Measurements from ENCODE around the gene MICAL1. TPM values are rescaled to one million over a fixed set of nuclear protein-coding genes. Genes with fewer than 3 reads are reported as not detected.

The MICAL1 gene
- total RNA-seq, 4 donors from 2014 or later: 13.5 to 78.0 (median 32.2) TPM

DNA sequence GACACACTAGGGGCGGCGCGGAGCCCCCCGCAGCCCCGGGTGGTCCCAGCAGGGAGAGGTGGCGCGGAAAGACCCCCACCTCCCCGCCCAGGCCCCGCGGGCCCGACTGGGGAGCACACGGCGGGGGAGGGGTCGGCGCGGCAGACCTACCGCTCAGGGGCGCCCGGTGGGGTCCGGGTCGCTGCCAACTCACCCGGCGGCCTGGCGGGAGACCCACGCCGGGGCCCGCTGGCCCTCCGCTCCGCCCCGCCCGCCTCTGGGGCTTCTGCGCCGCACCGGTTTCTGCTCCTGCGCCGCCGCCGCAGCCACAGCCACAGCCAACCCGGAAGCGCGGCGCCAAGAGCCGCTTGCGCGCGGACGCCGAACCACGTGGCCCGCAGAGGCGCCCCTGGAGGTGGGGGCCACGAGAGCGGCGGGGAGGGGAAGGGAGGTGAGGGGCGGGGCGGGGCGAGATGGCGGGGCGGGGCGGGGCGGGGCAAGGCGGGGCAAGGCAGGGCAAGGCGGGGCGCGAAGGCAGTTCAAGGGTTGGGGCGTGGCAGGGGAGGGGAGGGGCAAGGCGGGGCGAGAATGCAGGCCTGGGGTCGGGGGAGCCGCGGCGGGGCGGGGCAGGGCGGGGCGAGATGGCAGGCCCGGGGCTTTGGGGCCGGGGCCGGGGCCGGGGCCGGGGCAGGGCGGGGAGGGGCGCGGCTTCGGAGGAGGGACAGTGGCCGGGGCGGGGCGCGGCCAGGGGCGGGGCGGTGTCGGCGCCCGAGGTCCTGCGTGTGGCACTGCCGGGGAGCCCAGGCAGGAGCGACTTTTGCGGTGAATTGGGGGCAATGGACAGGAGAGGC, 27.5 kb upstream of the MICAL1 start, which contains the start of gene ZBTB24:
TSS of gene ZBTB24 (minus strand) at position 315 of the 830 bp plus-strand sequence. CDS start 1,193 bp downstream, outside the sequence.
- no peak for TF ChIP-seq CTCF (IDR thresholded peaks at IDR 0.05; ENCODE audit: low read depth)

GRCh38 chr6:109480993-109481480, 25.5 kb upstream of the MICAL1 start:
- TF ChIP-seq CTCF (IDR thresholded peaks at IDR 0.05; ENCODE audit: low read depth): no peak

DNA sequence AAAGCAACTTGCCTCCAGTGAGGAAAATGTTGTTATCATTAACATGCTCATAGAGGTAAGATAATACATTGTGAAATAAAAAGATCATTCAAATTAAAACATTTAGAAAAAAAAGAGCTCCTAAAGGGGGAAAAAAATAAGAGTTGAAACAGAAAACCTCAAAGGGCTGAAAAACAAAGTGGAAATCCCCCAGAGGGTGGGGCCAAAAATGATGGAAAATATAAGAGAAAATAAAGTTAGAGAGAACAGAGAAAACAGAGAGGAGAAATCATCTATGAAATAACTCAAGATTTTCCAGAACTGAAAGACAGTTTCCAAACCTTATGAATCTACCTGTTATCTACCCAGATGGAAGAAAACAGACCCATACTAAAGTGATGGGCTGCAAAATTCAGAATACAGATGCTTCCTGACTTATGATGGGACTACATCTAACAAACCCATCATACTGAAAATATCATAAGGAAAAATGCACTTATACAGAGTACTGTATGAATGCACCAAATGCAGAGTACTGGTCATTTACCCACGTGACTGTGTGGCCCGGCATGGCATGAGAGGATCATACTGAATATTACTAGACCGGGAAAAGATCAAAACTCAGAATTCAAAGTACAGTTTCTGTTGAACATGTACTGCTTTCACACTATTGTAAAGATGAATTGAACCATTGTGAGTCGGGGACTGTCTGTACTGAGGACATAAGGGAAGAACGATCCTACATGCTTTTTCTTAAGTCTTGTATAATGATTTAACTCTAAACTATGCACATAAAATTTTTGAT, 23.5 kb upstream of the MICAL1 start:
- no peak for TF ChIP-seq CTCF (IDR thresholded peaks at IDR 0.05; ENCODE audit: low read depth)

DNA sequence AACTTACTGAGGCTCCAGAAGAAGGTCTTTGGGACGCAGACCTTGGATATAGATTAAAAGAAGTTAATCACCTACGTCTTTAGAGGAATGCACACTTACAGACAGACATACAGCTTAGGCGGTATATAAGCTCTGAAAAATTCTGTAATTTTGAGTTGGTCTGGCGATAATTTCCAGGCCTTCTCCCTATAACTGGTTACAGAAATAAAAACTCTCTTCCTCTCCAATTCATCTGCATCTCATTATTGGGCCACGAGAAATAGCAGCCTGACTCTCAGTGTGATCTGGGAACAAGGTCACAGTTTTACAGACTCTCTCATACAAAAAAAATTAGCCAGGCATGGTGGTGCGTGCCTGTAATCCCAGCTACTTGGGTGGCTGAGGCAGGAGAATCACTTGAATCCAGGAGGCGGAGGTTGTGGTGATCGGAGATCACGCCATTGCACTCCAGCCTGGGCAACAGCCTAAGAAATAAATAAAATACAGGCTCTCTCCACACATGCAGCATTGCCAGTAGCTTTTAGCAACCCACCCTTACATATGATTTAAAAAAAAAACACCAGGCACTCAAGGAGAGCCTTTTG, 22.7 kb upstream of the MICAL1 start:
- TF ChIP-seq CTCF (IDR thresholded peaks at IDR 0.05; ENCODE audit: low read depth): no peak

- TF ChIP-seq CTCF (IDR thresholded peaks at IDR 0.05; ENCODE audit: low read depth): no peak
These were observed 22.2 kb upstream of the MICAL1 start for GRCh38 chr6:109477725-109478124.

- no peak for TF ChIP-seq CTCF (IDR thresholded peaks at IDR 0.05; ENCODE audit: low read depth)
These were observed 21.6 kb upstream of the MICAL1 start for GRCh38 chr6:109477184-109477583.

DNA sequence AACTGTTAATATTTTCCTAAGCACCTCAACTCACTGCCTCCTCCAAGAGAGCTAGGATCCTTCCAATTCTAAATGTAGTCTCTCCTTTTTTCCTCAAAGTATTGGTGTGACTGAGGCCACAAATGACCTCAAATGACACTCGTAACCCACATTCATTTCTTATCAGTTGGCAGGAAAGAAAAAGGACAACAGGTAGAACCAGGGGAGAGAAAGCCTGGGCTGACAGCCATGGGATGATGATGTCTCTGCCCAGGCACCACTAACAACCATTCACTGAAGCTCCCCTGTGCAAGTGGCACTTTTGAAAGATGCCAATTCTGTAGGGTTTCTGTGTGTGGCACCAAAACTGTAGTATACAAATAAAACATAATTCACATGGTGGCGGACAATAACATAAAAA, 20.1 kb upstream of the MICAL1 start:
- no peak for TF ChIP-seq CTCF (IDR thresholded peaks at IDR 0.05; ENCODE audit: low read depth)
